ENCODE results near the gene PRKCD.

PRKCD gene

DNA sequence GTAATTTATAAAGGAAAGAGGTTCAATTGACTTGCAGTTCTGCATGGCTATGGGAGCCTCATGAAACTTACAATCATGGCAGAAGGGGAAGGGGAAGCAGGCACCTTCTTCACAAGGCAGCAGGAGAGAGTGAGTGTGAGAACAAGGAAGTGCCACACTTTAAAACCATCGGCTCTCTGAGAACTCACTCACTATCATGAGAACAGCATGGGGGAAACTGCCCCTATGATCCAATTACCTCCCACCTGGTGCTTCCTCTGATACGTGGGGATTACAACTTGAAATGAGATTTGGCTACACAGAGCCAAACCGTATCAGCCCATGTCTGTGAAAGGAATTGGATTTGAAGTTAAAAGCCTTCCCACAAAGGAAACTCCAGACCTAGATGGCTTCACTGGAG lies 55.7 kb downstream of the PRKCD start:
- POLR2A ChIA-PET, result no interaction called here
- no peak for DNase-seq (ENCODE audit: extremely low spot score)
- TF ChIP-seq TARDBP (IDR thresholded peaks at IDR 0.05), result no peak
- TF ChIP-seq, protein P1, sequence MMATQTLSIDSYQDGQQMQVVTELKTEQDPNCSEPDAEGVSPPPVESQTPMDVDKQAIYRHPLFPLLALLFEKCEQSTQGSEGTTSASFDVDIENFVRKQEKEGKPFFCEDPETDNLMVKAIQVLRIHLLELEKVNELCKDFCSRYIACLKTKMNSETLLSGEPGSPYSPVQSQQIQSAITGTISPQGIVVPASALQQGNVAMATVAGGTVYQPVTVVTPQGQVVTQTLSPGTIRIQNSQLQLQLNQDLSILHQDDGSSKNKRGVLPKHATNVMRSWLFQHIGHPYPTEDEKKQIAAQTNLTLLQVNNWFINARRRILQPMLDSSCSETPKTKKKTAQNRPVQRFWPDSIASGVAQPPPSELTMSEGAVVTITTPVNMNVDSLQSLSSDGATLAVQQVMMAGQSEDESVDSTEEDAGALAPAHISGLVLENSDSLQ (IDR thresholded peaks at IDR 0.05), result no peak
- TF ChIP-seq FOXA1 (IDR thresholded peaks at IDR 0.05), result no peak
- TF ChIP-seq SUZ12 (IDR thresholded peaks at IDR 0.05), result no peak
- TF ChIP-seq L3MBTL2 (conservative IDR thresholded peaks at IDR 0.05), result no peak
- TF ChIP-seq FOXK2 (IDR thresholded peaks at IDR 0.05), result no peak
- no peak for TF ChIP-seq ZNF384 (IDR thresholded peaks at IDR 0.05)
- no peak for TF ChIP-seq LEF1 (IDR thresholded peaks at IDR 0.05; ENCODE audit: borderline replicate concordance)
- TF ChIP-seq HDGF (IDR thresholded peaks at IDR 0.05; ENCODE audit: borderline replicate concordance), result no peak
- no peak for TF ChIP-seq ARNT (IDR thresholded peaks at IDR 0.05)
- TF ChIP-seq ELF4 (IDR thresholded peaks at IDR 0.05), result no peak
- TF ChIP-seq NFRKB (IDR thresholded peaks at IDR 0.05), result no peak
- TF ChIP-seq SP1 (IDR thresholded peaks at IDR 0.05), result no peak
- no peak for TF ChIP-seq CTBP1 (IDR thresholded peaks at IDR 0.05; ENCODE audit: borderline replicate concordance)
- TF ChIP-seq BHLHE40 (IDR thresholded peaks at IDR 0.05; ENCODE audit: borderline replicate concordance), result no peak
- TF ChIP-seq FOXM1 (IDR thresholded peaks at IDR 0.05; ENCODE audit: borderline replicate concordance), result no peak
- CTCF ChIA-PET, result no interaction called here

DNA sequence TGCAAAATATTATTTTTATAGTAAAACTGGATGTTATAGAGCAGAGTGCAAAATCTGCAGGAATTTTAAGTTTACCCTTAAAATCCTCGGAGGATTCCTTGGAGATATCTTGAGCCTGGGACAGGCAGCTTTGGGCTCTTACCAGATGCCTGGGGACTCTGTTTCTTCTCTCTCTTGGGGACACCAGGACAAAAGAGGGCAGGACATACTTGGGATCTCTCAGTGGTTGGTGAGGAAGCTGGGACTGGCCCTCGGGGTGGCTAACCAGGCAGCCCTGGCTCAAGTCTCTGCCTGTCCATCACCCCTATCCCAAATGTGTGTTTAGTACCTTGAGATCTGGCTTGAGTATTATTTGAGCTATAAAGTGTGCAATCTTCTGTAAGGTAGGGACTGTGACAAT lies 56.2 kb downstream of the PRKCD start:
- CTCF ChIA-PET, result no interaction called here
- POLR2A ChIA-PET, result no interaction called here

DNA sequence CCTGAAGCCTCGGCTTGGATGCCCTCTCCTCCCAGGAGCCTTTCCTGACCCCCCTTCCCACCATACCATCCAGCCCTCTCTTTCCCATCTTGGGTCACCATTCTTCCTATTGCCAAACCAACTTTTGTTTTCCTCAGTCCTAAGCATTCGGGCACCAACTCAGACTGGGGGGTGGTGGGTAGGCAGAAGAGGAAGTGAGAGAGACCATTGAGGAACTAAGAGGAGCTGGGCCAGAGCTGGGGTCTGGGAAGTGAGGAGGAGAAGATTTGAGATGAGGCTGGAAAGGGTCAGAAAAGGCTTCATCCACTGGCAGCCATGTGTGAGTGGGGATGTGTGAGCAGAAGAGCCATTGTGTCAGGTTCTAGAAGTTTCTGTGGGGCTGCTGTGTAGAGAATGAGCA lies 57.1 kb downstream of the PRKCD start:
- DNase-seq (ENCODE audit: extremely low spot score), result no peak
- POLR2A ChIA-PET, result no interaction called here
- CTCF ChIA-PET, result no interaction called here
- TF ChIP-seq HDGF (IDR thresholded peaks at IDR 0.05; ENCODE audit: borderline replicate concordance) (no peak), ZNF384 (IDR thresholded peaks at IDR 0.05) (no peak), SUZ12 (IDR thresholded peaks at IDR 0.05) (no peak), FOXM1 (IDR thresholded peaks at IDR 0.05; ENCODE audit: borderline replicate concordance) (no peak), L3MBTL2 (conservative IDR thresholded peaks at IDR 0.05) (no peak), BHLHE40 (IDR thresholded peaks at IDR 0.05; ENCODE audit: borderline replicate concordance) (no peak), FOXA1 (IDR thresholded peaks at IDR 0.05) (no peak), ARNT (IDR thresholded peaks at IDR 0.05) (no peak), CTBP1 (IDR thresholded peaks at IDR 0.05; ENCODE audit: borderline replicate concordance) (no peak), ELF4 (IDR thresholded peaks at IDR 0.05) (no peak), NFRKB (IDR thresholded peaks at IDR 0.05) (no peak)
- TF ChIP-seq, protein P1 (IDR thresholded peaks at IDR 0.05), result no peak

More for the DNA sequence above, 56.2 kb downstream of the PRKCD start:
- no peak for DNase-seq (ENCODE audit: extremely low spot score)
- TF ChIP-seq ARNT (IDR thresholded peaks at IDR 0.05) (no peak), CTBP1 (IDR thresholded peaks at IDR 0.05; ENCODE audit: borderline replicate concordance) (no peak), NFRKB (IDR thresholded peaks at IDR 0.05) (no peak), L3MBTL2 (conservative IDR thresholded peaks at IDR 0.05) (no peak), SP1 (IDR thresholded peaks at IDR 0.05) (no peak), BHLHE40 (IDR thresholded peaks at IDR 0.05; ENCODE audit: borderline replicate concordance) (no peak), FOXA1 (IDR thresholded peaks at IDR 0.05) (no peak), LEF1 (IDR thresholded peaks at IDR 0.05; ENCODE audit: borderline replicate concordance) (no peak), FOXK2 (IDR thresholded peaks at IDR 0.05) (no peak), ELF4 (IDR thresholded peaks at IDR 0.05) (no peak), ZNF384 (IDR thresholded peaks at IDR 0.05) (no peak), HDGF (IDR thresholded peaks at IDR 0.05; ENCODE audit: borderline replicate concordance) (no peak), FOXM1 (IDR thresholded peaks at IDR 0.05; ENCODE audit: borderline replicate concordance) (no peak), TARDBP (IDR thresholded peaks at IDR 0.05) (no peak), SUZ12 (IDR thresholded peaks at IDR 0.05) (no peak)
- TF ChIP-seq, protein P1 (IDR thresholded peaks at IDR 0.05), result no peak

DNA sequence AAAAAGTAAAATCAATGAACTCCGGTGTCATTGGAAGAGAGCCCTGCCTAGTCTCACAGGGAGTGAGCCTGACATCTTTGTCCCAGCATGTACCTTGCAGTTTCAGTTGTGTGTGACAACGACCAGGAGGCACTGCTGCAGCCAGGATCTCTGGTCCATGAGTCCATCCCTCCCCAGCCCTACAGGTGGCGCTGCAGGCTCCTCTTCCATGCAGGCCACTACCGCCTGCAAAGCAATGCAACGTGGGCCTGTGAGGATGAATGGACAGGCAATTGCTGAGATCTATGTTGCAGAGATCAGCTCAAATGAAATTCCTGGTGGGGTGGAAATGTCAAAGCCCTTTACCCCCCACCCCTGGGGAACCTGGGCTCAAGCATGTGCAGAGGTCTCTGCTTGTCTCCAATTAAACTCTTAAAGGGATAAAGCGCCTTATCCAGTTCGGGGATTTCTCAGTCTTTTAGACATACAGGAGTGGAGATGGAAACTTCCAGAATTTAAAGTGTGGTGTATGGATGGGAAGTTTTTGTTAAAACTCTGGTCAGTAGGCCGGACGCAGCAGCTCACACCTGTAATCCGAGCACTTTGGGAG lies 59.0 kb downstream of the PRKCD start:
- peak; percentile 88 for DNase-seq (ENCODE audit: extremely low spot score)
- ChIA-PET POLR2A (interaction anchor here (1.0 kb wide), 1 partner anchor 174 kb away, joined by 3 read pairs; the partner anchor contains the start of gene SFMBT1), CTCF (interaction anchor here (0.6 to 1.3 kb wide), 5 partner anchors 20 to 224 kb away, joined by 3 to 4 read pairs (median 3); no protein-coding TSS in a partner anchor)
- TF ChIP-seq, protein P1 (IDR thresholded peaks at IDR 0.05), result no peak
- TF ChIP-seq LEF1 (IDR thresholded peaks at IDR 0.05; ENCODE audit: borderline replicate concordance) (no peak), FOXM1 (IDR thresholded peaks at IDR 0.05; ENCODE audit: borderline replicate concordance) (no peak), ELF4 (IDR thresholded peaks at IDR 0.05) (no peak), ZNF384 (IDR thresholded peaks at IDR 0.05) (no peak), SUZ12 (IDR thresholded peaks at IDR 0.05) (no peak), HDGF (IDR thresholded peaks at IDR 0.05; ENCODE audit: borderline replicate concordance) (no peak), TARDBP (IDR thresholded peaks at IDR 0.05) (no peak), NFRKB (IDR thresholded peaks at IDR 0.05) (no peak), SP1 (IDR thresholded peaks at IDR 0.05) (no peak), L3MBTL2 (conservative IDR thresholded peaks at IDR 0.05) (no peak), FOXK2 (IDR thresholded peaks at IDR 0.05) (no peak), CTBP1 (IDR thresholded peaks at IDR 0.05; ENCODE audit: borderline replicate concordance) (no peak)

DNA sequence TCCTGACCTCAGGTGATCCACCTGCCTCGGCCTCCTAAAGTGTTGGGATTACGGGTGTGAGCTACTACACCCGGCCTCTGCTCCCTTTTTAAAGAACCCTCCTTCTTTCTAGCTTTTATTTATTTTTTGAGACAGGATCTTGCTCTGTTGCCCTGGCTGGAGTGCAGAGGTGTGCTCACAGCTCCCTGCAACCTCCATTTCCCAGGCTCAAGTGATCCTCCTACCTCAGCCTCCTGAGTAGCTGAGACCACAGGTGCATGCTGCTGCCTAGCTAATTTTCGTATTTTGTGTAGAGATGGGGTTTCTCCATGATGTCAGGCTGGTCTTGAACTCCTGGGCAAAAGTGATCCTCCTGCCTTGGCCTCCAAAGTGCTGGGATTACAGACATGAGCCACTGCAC lies 60.3 kb downstream of the PRKCD start:
- ChIA-PET POLR2A (interaction anchor here (0.7 kb wide), 1 partner anchor 89 kb away, joined by 3 read pairs; no protein-coding TSS in a partner anchor), CTCF (no interaction called here)
- no peak for TF ChIP-seq HDGF (IDR thresholded peaks at IDR 0.05; ENCODE audit: borderline replicate concordance)
- no peak for TF ChIP-seq L3MBTL2 (conservative IDR thresholded peaks at IDR 0.05)
- no peak for TF ChIP-seq ELF4 (IDR thresholded peaks at IDR 0.05)
- no peak for TF ChIP-seq LEF1 (IDR thresholded peaks at IDR 0.05; ENCODE audit: borderline replicate concordance)
- TF ChIP-seq CTBP1 (IDR thresholded peaks at IDR 0.05; ENCODE audit: borderline replicate concordance), result no peak
- TF ChIP-seq FOXM1 (IDR thresholded peaks at IDR 0.05; ENCODE audit: borderline replicate concordance), result no peak
- TF ChIP-seq ARNT (IDR thresholded peaks at IDR 0.05), result no peak
- no peak for TF ChIP-seq TARDBP (IDR thresholded peaks at IDR 0.05)
- TF ChIP-seq, protein P1 (IDR thresholded peaks at IDR 0.05), result no peak
- TF ChIP-seq FOXA1 (IDR thresholded peaks at IDR 0.05), result no peak
- no peak for TF ChIP-seq NFRKB (IDR thresholded peaks at IDR 0.05)
- TF ChIP-seq BHLHE40 (IDR thresholded peaks at IDR 0.05; ENCODE audit: borderline replicate concordance), result no peak
- TF ChIP-seq FOXK2 (IDR thresholded peaks at IDR 0.05), result no peak
- no peak for TF ChIP-seq SP1 (IDR thresholded peaks at IDR 0.05)
- no peak for TF ChIP-seq ZNF384 (IDR thresholded peaks at IDR 0.05)
- TF ChIP-seq SUZ12 (IDR thresholded peaks at IDR 0.05), result no peak
- no peak for DNase-seq (ENCODE audit: extremely low spot score)
